Activated gamma-delta T cell (primary cell): ENCODE data around the gene B4GAT1.

Source experiments
- DNase-seq: peaks from one replicate; lab custom pipeline; 2025; lab: John Stamatoyannopoulos, UW

B4GAT1 gene

GRCh38 chr11:66309475-66309874, 38.0 kb downstream of the B4GAT1 start:
- DNase-seq: no peak

- DNase-seq: no peak
Measured at GRCh38 chr11:66302656-66303055, 44.8 kb downstream of the B4GAT1 start.

GRCh38 chr11:66299186-66299585, 48.2 kb downstream of the B4GAT1 start:
- DNase-seq: no peak

- DNase-seq: no peak
Measured at GRCh38 chr11:66297610-66298009, 49.8 kb downstream of the B4GAT1 start.
